EL (cell line): ENCODE measurements around the gene C10orf105.

Experiments used
- DNase-seq: peaks from one replicate; pipeline ENCODE4 v3.0.0-alpha.2; 2016

Gene C10orf105

GRCh38 chr10:71671994-71672946 is 47.3 kb downstream of the C10orf105 start:
- DNase-seq, result no peak

- no peak for DNase-seq
Observed at GRCh38 chr10:71667387-71667752, 52.2 kb downstream of the C10orf105 start.

- DNase-seq, result no peak
Observed at GRCh38 chr10:71666639-71667386, 52.8 kb downstream of the C10orf105 start.

GRCh38 chr10:71665456-71665855 is 54.1 kb downstream of the C10orf105 start:
- DNase-seq, result no peak

- no peak for DNase-seq
Observed at GRCh38 chr10:71664585-71664984, 55.0 kb downstream of the C10orf105 start.

- no peak for DNase-seq
Observed at GRCh38 chr10:71663311-71663710, 56.3 kb downstream of the C10orf105 start.

GRCh38 chr10:71661779-71662336 is 57.7 kb downstream of the C10orf105 start:
- no peak for DNase-seq
